ENCODE results near the gene YPEL1. TPM values are rescaled to one million over a fixed set of nuclear protein-coding genes. Genes with fewer than 3 reads are reported as not detected.

Gene YPEL1
- total and polyA plus RNA-seq, 2 of the 13 experiments (the other 11 are each of a cell fraction or from before 2014, with no cell fraction given) = 0.33 to 2.5 TPM

GRCh38 chr22:21657360-21658032 lies 78.1 kb downstream of the YPEL1 start (continued):
- no peak for TF ChIP-seq ONECUT2 (CRISPR knock-in tag; IDR thresholded peaks at IDR 0.05)
- TF ChIP-seq GZF1 (CRISPR knock-in tag; IDR thresholded peaks at IDR 0.05) = no peak
- peak; percentile 73; the same call in 1 of the 2 replicates for TF ChIP-seq ZSCAN20 (CRISPR knock-in tag; IDR thresholded peaks at IDR 0.05; ENCODE audit: borderline replicate concordance)
- TF ChIP-seq MAX (IDR thresholded peaks at IDR 0.05) = peak; percentile 65
- TF ChIP-seq ZNF800 (CRISPR knock-in tag; IDR thresholded peaks at IDR 0.05) = peak; percentile 89; the same call in 1 of the 2 replicates
- no peak for TF ChIP-seq ZNF557 (CRISPR knock-in tag; IDR thresholded peaks at IDR 0.05)
- peak; percentile 28; the same call in 1 of the 2 replicates for TF ChIP-seq TFDP2 (CRISPR knock-in tag; IDR thresholded peaks at IDR 0.05)
- TF ChIP-seq ZNF839 (CRISPR knock-in tag; IDR thresholded peaks at IDR 0.05; ENCODE audit: borderline replicate concordance) = no peak
- TF ChIP-seq KDM2A (CRISPR knock-in tag; IDR thresholded peaks at IDR 0.05; ENCODE audit: borderline replicate concordance, low read depth) = peak; percentile 97
- peak; percentile 85 for TF ChIP-seq DZIP1 (CRISPR knock-in tag; IDR thresholded peaks at IDR 0.05)
- TF ChIP-seq ZNF362 (CRISPR knock-in tag; IDR thresholded peaks at IDR 0.05; ENCODE audit: borderline replicate concordance) = no peak
- TF ChIP-seq MTF1 (CRISPR knock-in tag; IDR thresholded peaks at IDR 0.05) = no peak
- no peak for TF ChIP-seq PAXIP1 (CRISPR knock-in tag; conservative IDR thresholded peaks at IDR 0.05)
- peak; percentile 89 for TF ChIP-seq RBFOX2 (IDR thresholded peaks at IDR 0.05; ENCODE audit: low read depth, low read length)
- 0 out of 2 replicates have a peak, but pooled peaks have one; percentile 49 for TF ChIP-seq SP2 (CRISPR knock-in tag; IDR thresholded peaks at IDR 0.05)
- TF ChIP-seq MED13 (CRISPR knock-in tag; IDR thresholded peaks at IDR 0.05) = 0 out of 2 replicates have a peak, but pooled peaks have one; percentile 5
- TF ChIP-seq ZNF580 (CRISPR knock-in tag; IDR thresholded peaks at IDR 0.05; ENCODE audit: borderline replicate concordance, low read depth) = no peak; the same call in 1 of the 2 replicates
- TF ChIP-seq CEBPB (IDR thresholded peaks at IDR 0.05; ENCODE audit: borderline replicate concordance, low read depth, low read length) = no peak

Measured in HepG2 (cell line).